GM23248 (cell line): Measurements from ENCODE around the gene SEPHS1. TPM values are rescaled to one million over a fixed set of nuclear protein-coding genes. Genes with fewer than 3 reads are reported as not detected.
"Not testable (repeated sequence)": the region's sequence is repeated elsewhere in the genome, so short reads cannot be mapped to it uniquely, and the experiment has no call there.

Experiments
- DNase-seq: peaks from one replicate; pipeline ENCODE4 v3.0.0-alpha.2; 2015
- H2AFZ ChIP-seq: fragments of 200-600 bp; sonication (generic); 2 replicates; pipeline ENCODE4 v1.6.1; 2016; ENCODE audit warnings: antibody characterized with exemption
- H3F3A ChIP-seq: fragments of 200-600 bp; sonication (generic); 2 replicates; pipeline ENCODE4 v1.6.1; 2016; ENCODE audit warnings: mild to moderate bottlenecking, antibody characterized with exemption, mixed run types; ENCODE audit not compliant: insufficient read depth
- H3K27ac ChIP-seq: fragments of 200-600 bp; sonication (generic); 2 replicates; pipeline ENCODE4 v1.5.1; 2016; ENCODE audit warnings: mild to moderate bottlenecking
- H3K27me3 ChIP-seq: fragments of 200-600 bp; sonication (generic); replicated peaks from 2 replicates; pipeline ENCODE4 v1.6.1; 2016; ENCODE audit warnings: mild to moderate bottlenecking; ENCODE audit not compliant: insufficient read depth
- H3K36me3 ChIP-seq: fragments of 200-600 bp; sonication (generic); 2 replicates; pipeline ENCODE4 v1.6.1; 2016; ENCODE audit warnings: low read depth, mild to moderate bottlenecking
- H3K4me1 ChIP-seq: fragments of 200-600 bp; sonication (generic); 2 replicates; pipeline ENCODE4 v1.6.1; 2016; ENCODE audit warnings: mild to moderate bottlenecking; ENCODE audit not compliant: insufficient read depth
- H3K4me2 ChIP-seq: fragments of 200-600 bp; sonication (generic); one replicate; pipeline ENCODE4 v1.6.1; 2016; ENCODE audit warnings: mild to moderate bottlenecking; ENCODE audit not compliant: unreplicated experiment
- H3K4me3 ChIP-seq: fragments of 200-600 bp; sonication (generic); 2 replicates; pipeline ENCODE4 v1.5.1; 2016; ENCODE audit warnings: mild to moderate bottlenecking
- H3K79me2 ChIP-seq: fragments of 200-600 bp; sonication (generic); 2 replicates; pipeline ENCODE4 v1.6.1; 2016; ENCODE audit warnings: mild to moderate bottlenecking; ENCODE audit not compliant: insufficient read depth
- H3K9ac ChIP-seq: fragments of 200-600 bp; sonication (generic); 2 replicates; pipeline ENCODE4 v1.6.1; 2016; ENCODE audit warnings: mild to moderate bottlenecking
- H3K9me2 ChIP-seq: fragments of 200-600 bp; sonication (generic); 2 replicates; pipeline ENCODE4 v1.6.1; 2016; ENCODE audit warnings: mixed run types, mild to moderate bottlenecking, moderate library complexity; ENCODE audit not compliant: insufficient read depth
- H3K9me3 ChIP-seq: fragments of 200-600 bp; sonication (generic); one replicate; pipeline ENCODE4 v1.6.1; 2017; ENCODE audit warnings: low read depth
- H4K20me1 ChIP-seq: fragments of 200-600 bp; sonication (generic); 2 replicates; pipeline ENCODE4 v1.6.0; 2016; ENCODE audit not compliant: insufficient read depth
- EZH2 ChIP-seq: fragments of 200-600 bp; sonication (generic); IDR thresholded peaks from 2 replicates; pipeline ENCODE4 v1.6.1; 2018; ENCODE audit warnings: antibody characterized with exemption, mild to moderate bottlenecking; ENCODE audit not compliant: insufficient read depth, poor library complexity, severe bottlenecking
- EZH2phosphoT487 ChIP-seq: fragments of 200-600 bp; sonication (generic); IDR thresholded peaks from 2 replicates; pipeline ENCODE4 v1.6.1; 2018; ENCODE audit warnings: antibody characterized with exemption, moderate library complexity, mild to moderate bottlenecking, low read depth; ENCODE audit not compliant: insufficient read depth
- WGBS, 2 experiments: methylation state at CpG; one replicate each; pipeline ENCODE4 v1.1.6; 2015 to 2017; ENCODE audit warnings: low lambda C conversion rate in 2 of 2, low coverage in 1 of 2; ENCODE audit errors: missing lambda C conversion rate in 2 of 2; 5-methylcytosine and 5-hydroxymethylcytosine counted together
- in situ Hi-C: fragments of 300-500 bp; cut with MboI; formaldehyde crosslinking; loops from 2 replicates; pipeline ENCODE4 v1.15.0; 2020
- polyA plus RNA-seq: library from polyadenylated mRNA; unstranded; fragments of >200 nt; fragmentation: Nextera tagmentation; extraction: Ambion mirVana; gene quantifications from 2 replicates; pipeline ENCODE4 v1.2.1, GENCODE V29; 2016
- total RNA-seq: library from RNA; depleted of rRNA; stranded (reverse); fragments of >200 nt; shearing (Covaris generic); gene quantifications from 2 replicates; pipeline ENCODE4 v1.2.3, GENCODE V29; 2014

Gene SEPHS1
- total and polyA plus RNA-seq, 2 experiments from 2014 or later = 16.6 to 35.0 TPM

- in situ Hi-C loops = no loop called here
- peak; percentile 7 for DNase-seq
- H4K20me1 ChIP-seq = no peaks in the 10 kb centered on the region
These were observed 57.0 kb downstream of the SEPHS1 start for GRCh38 chr10:13291061-13291460.

GRCh38 chr10:13284050-13284449 lies 64.0 kb downstream of the SEPHS1 start:
- TF ChIP-seq EZH2 (no peak), EZH2phosphoT487 (no peak)
- no peak for DNase-seq
- H3K27me3 ChIP-seq = no peaks in the 10 kb centered on the region
- in situ Hi-C loops = no loop called here
- H3K4me1 ChIP-seq = no peaks in the 10 kb centered on the region
- H3K4me3 ChIP-seq = no peak overlapping the region
- H3K36me3 ChIP-seq = no peaks in the 10 kb centered on the region
- no peak overlapping the region for H3K27ac ChIP-seq
- H3K9me3 ChIP-seq = no peaks in the 10 kb centered on the region
- H4K20me1 ChIP-seq = no peaks in the 10 kb centered on the region
- no peak overlapping the region for H2AFZ ChIP-seq
- no peak overlapping the region for H3K9ac ChIP-seq
- WGBS, 2 experiments = 77 to 79% methylated on average over 4 of the region's 4 CpGs
- no peak overlapping the region for H3K4me2 ChIP-seq
- H3K9me2 ChIP-seq = no peaks in the 10 kb centered on the region
- no peaks in the 10 kb centered on the region for H3F3A ChIP-seq
- H3K79me2 ChIP-seq = no peaks in the 10 kb centered on the region

More at GRCh38 chr10:13291061-13291460, 57.0 kb downstream of the SEPHS1 start:
- no peak overlapping the region for H3K4me2 ChIP-seq
- H2AFZ ChIP-seq = no peak overlapping the region
- H3K4me1 ChIP-seq = no peaks in the 10 kb centered on the region
- no peaks in the 10 kb centered on the region for H3K9me2 ChIP-seq
- H3K27ac ChIP-seq = no peak overlapping the region
- H3K9ac ChIP-seq = no peak overlapping the region
- no peaks in the 10 kb centered on the region for H3F3A ChIP-seq
- TF ChIP-seq EZH2 (no peak), EZH2phosphoT487 (no peak)
- no peaks in the 10 kb centered on the region for H3K9me3 ChIP-seq
- no peak overlapping the region for H3K4me3 ChIP-seq
- no peaks in the 10 kb centered on the region for H3K27me3 ChIP-seq
- no peaks in the 10 kb centered on the region for H3K79me2 ChIP-seq
- WGBS, 2 experiments = 73 to 78% methylated on average over 4 of the region's 4 CpGs
- no peaks in the 10 kb centered on the region for H3K36me3 ChIP-seq

GRCh38 chr10:13282348-13282747 lies 65.7 kb downstream of the SEPHS1 start:
- H3K27ac ChIP-seq, H3K36me3 ChIP-seq, H3K27me3 ChIP-seq, H3K9me2 ChIP-seq, in situ Hi-C loops, H2AFZ ChIP-seq, H3K9me3 ChIP-seq, H3K4me2 ChIP-seq, H3K79me2 ChIP-seq, H4K20me1 ChIP-seq, H3F3A ChIP-seq, H3K9ac ChIP-seq, DNase-seq, H3K4me3 ChIP-seq, H3K4me1 ChIP-seq: not testable (repeated sequence)
- WGBS, 2 experiments = 79 to 86% methylated on average over 6 of the region's 6 CpGs

- no peaks in the 10 kb centered on the region for H3K4me1 ChIP-seq
- H3K4me2 ChIP-seq = no peak overlapping the region
- H3K9me3 ChIP-seq = no peaks in the 10 kb centered on the region
- no peak overlapping the region for H2AFZ ChIP-seq
- no peaks in the 10 kb centered on the region for H3K9me2 ChIP-seq
- no peak overlapping the region for H3K4me3 ChIP-seq
- H3K27me3 ChIP-seq = no peaks in the 10 kb centered on the region
- no peaks in the 10 kb centered on the region for H4K20me1 ChIP-seq
- TF ChIP-seq EZH2 = no peak
- TF ChIP-seq EZH2phosphoT487 = no peak
- no peak overlapping the region for H3K27ac ChIP-seq
- no peak overlapping the region for H3K9ac ChIP-seq
- no peaks in the 10 kb centered on the region for H3K79me2 ChIP-seq
- DNase-seq = peak; percentile 36
- in situ Hi-C loops = no loop called here
- no peaks in the 10 kb centered on the region for H3F3A ChIP-seq
- 52 to 54% methylated on average over 4 of the region's 4 CpGs for WGBS, 2 experiments
- H3K36me3 ChIP-seq = no peaks in the 10 kb centered on the region
These were observed 71.2 kb downstream of the SEPHS1 start for GRCh38 chr10:13276749-13277365.

DNA sequence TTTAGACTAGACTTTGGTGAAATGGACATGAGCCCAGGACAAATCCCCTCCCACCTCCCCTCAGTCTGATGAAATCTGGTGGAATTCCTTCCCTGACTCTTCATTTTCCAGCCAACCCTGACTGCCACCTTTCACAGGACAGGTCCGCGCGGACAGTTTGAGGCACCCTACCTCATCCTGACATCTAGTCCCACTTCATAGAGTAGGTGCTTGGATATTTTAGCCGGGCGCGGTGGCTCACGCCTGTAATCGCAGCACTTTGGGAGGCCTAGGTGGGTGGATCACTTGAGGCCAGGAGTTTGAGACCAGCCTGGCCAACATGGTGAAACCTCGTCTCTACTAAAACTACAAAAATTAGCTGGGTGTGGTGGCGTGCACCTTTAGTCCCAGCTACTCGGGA lies 71.9 kb downstream of the SEPHS1 start:
- DNase-seq, H3K27ac ChIP-seq, H3K27me3 ChIP-seq, H3K36me3 ChIP-seq, H3F3A ChIP-seq, H3K9me3 ChIP-seq, H4K20me1 ChIP-seq, H3K4me2 ChIP-seq, H3K9me2 ChIP-seq, in situ Hi-C loops, H3K9ac ChIP-seq, H3K4me3 ChIP-seq, H2AFZ ChIP-seq, H3K4me1 ChIP-seq, H3K79me2 ChIP-seq: not testable (repeated sequence)
- WGBS, 2 experiments = 95 to 97% methylated on average over 11 of the region's 11 CpGs
